ENCODE measurements around the gene METTL15. TPM values are rescaled to one million over a fixed set of nuclear protein-coding genes. Genes with fewer than 3 reads are reported as not detected.
"Not testable (repeated sequence)": the region's sequence is repeated elsewhere in the genome, so short reads cannot be mapped to it uniquely, and the experiment has no call there.

Gene METTL15
- total RNA-seq, 2 experiments from 2014 or later: 18.9 to 19.7 TPM

DNA sequence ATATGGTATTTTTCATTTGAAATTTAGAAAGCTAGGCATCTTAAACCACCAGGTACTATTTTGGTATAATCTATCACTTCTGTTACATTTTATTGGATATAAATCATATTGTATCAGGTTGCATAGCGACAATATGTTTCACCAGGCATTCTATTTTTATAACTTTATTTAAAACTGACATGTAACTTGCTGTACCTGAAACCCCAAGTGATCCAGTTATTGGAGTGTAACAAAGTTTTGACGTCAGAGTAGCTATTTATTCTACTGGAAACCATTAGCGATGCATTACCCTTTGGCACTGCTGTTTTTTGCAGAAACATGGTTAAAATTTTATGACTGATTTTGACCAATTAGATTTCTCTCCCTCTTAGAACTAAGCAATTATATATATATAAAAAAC is 160.7 kb downstream of the METTL15 start:
- no peak overlapping the region for H3K27ac ChIP-seq (ENCODE audit: low read depth, low read length, poor library complexity, severe bottlenecking)
- CTCF ChIA-PET (ENCODE audit: unreplicated experiment): no interaction called here

GRCh38 chr11:28269586-28269985 is 161.4 kb downstream of the METTL15 start:
- POLR2A ChIA-PET: interaction anchor here (0.6 kb wide), 1 partner anchor 1702 kb away, joined by 3 read pairs; no protein-coding TSS in a partner anchor
- Histone ChIP-seq H3K4me3 (ENCODE audit: low read depth, low read length, poor library complexity, severe bottlenecking) (no peak overlapping the region), H3K27ac (ENCODE audit: low read depth, low read length, poor library complexity, severe bottlenecking) (no peak overlapping the region), H3K9me3 (ENCODE audit: low read length) (no peaks in the 10 kb centered on the region), H3K4me1 (ENCODE audit: insufficient read depth, low read length, poor library complexity, severe bottlenecking) (no peaks in the 10 kb centered on the region), H3K4me2 (ENCODE audit: low read length) (no peak overlapping the region), H2AFZ (ENCODE audit: low read length) (no peak overlapping the region), H3K9me2 (ENCODE audit: insufficient read depth, low read length) (no peaks in the 10 kb centered on the region), H4K20me1 (ENCODE audit: insufficient read depth, low read length) (no peaks in the 10 kb centered on the region), H3K36me3 (ENCODE audit: insufficient read depth, low read length) (no peaks in the 10 kb centered on the region), H3K79me2 (ENCODE audit: insufficient read depth, low read depth, low read length) (no peaks in the 10 kb centered on the region)
- DNase-seq (ENCODE audit: low spot score): no peak
- intact Hi-C loops (cut with micrococcal nuclease; ENCODE audit: unreplicated experiment): no loop called here
- no TSS peak for BruUV-seq (replicated peaks)
- CTCF ChIA-PET (ENCODE audit: unreplicated experiment): no interaction called here
- TF ChIP-seq CTCF (conservative IDR thresholded peaks at IDR 0.05; ENCODE audit: low read length) (no peak), EZH2phosphoT487 (IDR thresholded peaks at IDR 0.05; ENCODE audit: borderline replicate concordance, low read depth, low read length) (no peak)

More for the DNA sequence above, 160.7 kb downstream of the METTL15 start:
- H3K9me3 ChIP-seq (ENCODE audit: low read length): no peaks in the 10 kb centered on the region
- intact Hi-C loops (cut with micrococcal nuclease; ENCODE audit: unreplicated experiment): no loop called here
- H3K4me1 ChIP-seq (ENCODE audit: insufficient read depth, low read length, poor library complexity, severe bottlenecking): no peaks in the 10 kb centered on the region
- H3K4me3 ChIP-seq (ENCODE audit: low read depth, low read length, poor library complexity, severe bottlenecking): no peak overlapping the region
- H3K79me2 ChIP-seq (ENCODE audit: insufficient read depth, low read depth, low read length): no peaks in the 10 kb centered on the region
- no peaks in the 10 kb centered on the region for H3K36me3 ChIP-seq (ENCODE audit: insufficient read depth, low read length)
- no peaks in the 10 kb centered on the region for H4K20me1 ChIP-seq (ENCODE audit: insufficient read depth, low read length)
- H3K4me2 ChIP-seq (ENCODE audit: low read length): no peak overlapping the region
- DNase-seq (ENCODE audit: low spot score): no peak
- TF ChIP-seq CTCF (conservative IDR thresholded peaks at IDR 0.05; ENCODE audit: low read length) (no peak), EZH2phosphoT487 (IDR thresholded peaks at IDR 0.05; ENCODE audit: borderline replicate concordance, low read depth, low read length) (no peak)
- POLR2A ChIA-PET: interaction anchor here (0.6 kb wide), 1 partner anchor 1703 kb away, joined by 3 read pairs; no protein-coding TSS in a partner anchor
- no TSS peak for BruUV-seq (replicated peaks)
- H3K9me2 ChIP-seq (ENCODE audit: insufficient read depth, low read length): no peaks in the 10 kb centered on the region
- H2AFZ ChIP-seq (ENCODE audit: low read length): no peak overlapping the region

DNA sequence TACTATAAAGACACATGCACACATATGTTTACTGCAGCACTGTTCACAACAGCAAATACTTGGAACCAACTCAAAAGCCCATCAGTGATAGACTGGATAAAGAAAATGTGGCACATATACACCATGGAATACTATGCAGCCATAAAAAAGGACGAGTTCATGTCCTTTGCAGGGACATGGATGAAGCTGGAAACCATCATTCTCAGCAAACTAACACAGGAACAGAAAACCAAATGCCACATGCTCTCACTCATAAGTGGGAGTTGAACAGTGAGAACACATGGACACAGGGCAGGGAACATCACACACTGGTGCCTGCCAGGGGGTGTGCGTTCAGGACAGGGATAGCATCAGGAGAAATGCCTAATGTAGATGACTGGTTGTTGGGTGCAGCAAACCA is 164.1 kb downstream of the METTL15 start:
- DNase-seq (ENCODE audit: low spot score); H3K4me3 ChIP-seq (ENCODE audit: low read depth, low read length, poor library complexity, severe bottlenecking); H3K9me3 ChIP-seq (ENCODE audit: low read length); H3K79me2 ChIP-seq (ENCODE audit: insufficient read depth, low read depth, low read length); H4K20me1 ChIP-seq (ENCODE audit: insufficient read depth, low read length); H3K4me1 ChIP-seq (ENCODE audit: insufficient read depth, low read length, poor library complexity, severe bottlenecking); H3K9me2 ChIP-seq (ENCODE audit: insufficient read depth, low read length); H2AFZ ChIP-seq (ENCODE audit: low read length); H3K36me3 ChIP-seq (ENCODE audit: insufficient read depth, low read length); H3K27ac ChIP-seq (ENCODE audit: low read depth, low read length, poor library complexity, severe bottlenecking); CTCF ChIA-PET (ENCODE audit: unreplicated experiment); H3K4me2 ChIP-seq (ENCODE audit: low read length); intact Hi-C loops (cut with micrococcal nuclease; ENCODE audit: unreplicated experiment); BruUV-seq (replicated peaks): not testable (repeated sequence)
- POLR2A ChIA-PET: interaction anchor here (0.7 kb wide), 1 partner anchor 569 kb away, joined by 3 read pairs; no protein-coding TSS in a partner anchor
